Stimulated activated CD4-positive, alpha-beta T cell treated with anti-CD3 and anti-CD28 coated beads, Interleukin-2, amount 100 ng/mL, for 4 hours (primary cell): Measurements from ENCODE around the gene ART1.
A peak's percentile ranks its signal among the peaks of the same experiment; 100 is the strongest.
"Not testable (repeated sequence)": the region's sequence is repeated elsewhere in the genome, so short reads cannot be mapped to it uniquely, and the experiment has no call there.

Source experiments
- DNase-seq: peaks from one replicate; pipeline ENCODE4 v3.0.0-alpha.2; 2020; ENCODE audit warnings: low read depth

ART1 gene

DNA sequence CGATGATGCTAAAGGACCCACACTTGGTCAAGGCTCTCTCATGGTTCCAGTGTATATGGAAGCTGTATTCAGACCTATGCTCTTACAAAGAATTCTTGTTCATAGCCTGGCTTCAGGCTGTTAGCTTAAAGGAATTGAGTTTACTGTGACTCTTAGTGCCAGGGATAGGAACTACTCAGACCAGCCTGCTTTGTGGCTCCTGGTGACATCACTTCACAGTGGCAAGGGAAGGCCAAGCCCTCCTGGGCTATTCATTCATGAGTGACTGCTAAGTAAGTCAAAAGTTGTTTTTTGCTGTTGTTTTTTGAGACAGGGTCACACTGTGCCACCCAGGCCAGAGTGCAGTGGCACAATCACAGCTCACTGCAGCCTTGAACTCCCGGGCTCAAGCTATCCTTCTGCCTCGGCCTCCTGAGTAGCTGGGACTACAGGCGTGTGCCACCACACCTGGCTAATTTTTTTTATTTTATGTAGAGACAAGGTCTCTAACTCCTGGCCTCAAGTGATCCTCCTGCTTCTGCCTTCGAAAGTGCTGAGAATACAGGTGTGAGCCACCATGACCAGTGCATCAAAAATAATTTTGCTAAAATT is 12.8 kb upstream of the ART1 start:
- DNase-seq, result no peak

- DNase-seq, result no peak
Measured at GRCh38 chr11:3635641-3636375, 9.1 kb upstream of the ART1 start.

- DNase-seq, result no peak
Measured at GRCh38 chr11:3637201-3637600, 7.7 kb upstream of the ART1 start.

DNA sequence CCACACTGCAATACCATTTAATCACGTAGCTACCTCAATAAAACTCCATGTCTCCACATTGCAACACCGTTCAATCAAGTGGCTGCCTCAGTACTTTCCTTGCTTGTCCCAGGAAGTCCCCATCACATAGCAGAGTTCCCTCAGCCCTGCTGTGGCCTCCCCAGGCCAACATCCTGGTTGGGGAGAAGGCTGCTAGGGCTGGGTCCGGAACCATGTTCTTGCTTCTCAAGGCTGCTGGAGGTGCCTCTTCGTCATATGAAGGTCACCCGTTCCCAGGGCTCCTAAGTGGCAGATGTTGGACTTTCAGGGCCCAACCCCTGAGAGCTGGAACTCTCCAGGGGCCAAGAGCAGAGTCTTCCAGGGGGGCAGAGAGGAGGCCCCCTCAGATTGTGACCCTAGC is 6.4 kb upstream of the ART1 start:
- DNase-seq, result no peak

DNA sequence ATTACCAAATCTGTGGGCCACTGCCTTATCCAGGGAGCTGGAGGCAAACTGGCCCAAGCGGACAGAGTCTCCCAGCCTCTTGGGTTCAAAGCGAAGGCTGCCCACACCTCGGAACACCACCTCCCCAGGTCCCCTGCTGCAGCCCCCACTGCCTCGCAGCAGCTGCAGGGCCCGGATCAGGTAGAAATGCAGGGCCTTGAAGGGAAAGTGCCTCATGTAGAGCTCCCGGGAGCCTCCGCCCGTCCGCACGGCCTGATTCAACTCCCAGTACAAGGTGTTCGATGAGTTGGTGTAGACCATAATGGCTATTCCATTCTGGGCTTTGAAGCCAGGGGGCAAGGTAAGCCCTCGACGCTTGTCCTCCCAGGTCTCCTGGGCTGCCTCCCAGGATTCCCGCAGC is 5.1 kb upstream of the ART1 start:
- no peak for DNase-seq

GRCh38 chr11:3641191-3641590 is 3.7 kb upstream of the ART1 start:
- DNase-seq, result no peak

- no peak for DNase-seq
Measured at GRCh38 chr11:3641701-3642070, 3.2 kb upstream of the ART1 start, which contains the start of gene ART5. ART5 (minus strand) TSS chr11:3641992; CDS start chr11:3641862, 130 bp downstream.

- DNase-seq, result peak; percentile 60
Measured at GRCh38 chr11:3642071-3642951, 2.6 kb upstream of the ART1 start.

- not testable (repeated sequence) for DNase-seq
Measured at GRCh38 chr11:3643102-3643546, 1.8 kb upstream of the ART1 start.

- DNase-seq, result no peak
Measured at GRCh38 chr11:3645552-3645951, 624 bp downstream of the ART1 start.

DNA sequence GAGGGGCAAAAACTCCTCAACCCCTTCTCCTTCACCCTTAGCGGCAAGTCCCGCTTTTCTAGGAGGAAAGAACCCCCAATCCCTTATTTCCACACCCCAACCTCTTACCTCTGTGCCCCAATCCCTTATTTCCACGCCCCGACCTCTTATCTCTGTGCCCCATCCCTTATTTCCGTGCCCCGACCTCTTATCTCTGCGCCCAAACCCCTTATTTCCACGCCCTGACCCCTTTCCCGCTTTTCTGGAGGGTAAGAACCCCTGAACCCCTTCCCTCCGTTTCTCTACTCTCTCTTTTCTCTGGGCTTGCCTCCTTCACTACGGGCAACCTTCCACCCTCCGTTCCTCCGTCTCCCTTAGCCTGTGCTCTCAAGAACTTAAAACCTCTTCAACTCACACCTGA is 3.9 kb downstream of the ART1 start:
- DNase-seq, result not testable (repeated sequence)

DNA sequence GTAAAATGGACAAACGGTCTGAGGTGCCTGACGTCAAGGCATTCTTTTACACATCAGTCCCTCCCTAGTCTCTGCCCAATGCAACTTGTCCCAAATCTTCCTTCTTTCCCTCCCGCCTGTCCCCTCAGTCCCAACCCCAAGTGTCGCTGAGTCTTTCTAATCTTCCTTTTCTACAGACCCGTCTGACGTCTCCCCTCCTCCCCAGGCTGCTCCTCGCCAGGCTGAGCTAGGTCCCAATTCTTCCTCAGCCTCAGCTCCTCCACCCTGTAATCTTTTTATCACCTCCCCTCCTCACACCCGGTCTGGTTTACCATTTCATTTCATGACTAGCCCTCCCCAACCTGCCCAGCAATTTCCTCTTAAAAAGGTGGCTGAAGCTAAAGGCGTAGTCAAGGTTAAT is 4.4 kb downstream of the ART1 start:
- not testable (repeated sequence) for DNase-seq

DNA sequence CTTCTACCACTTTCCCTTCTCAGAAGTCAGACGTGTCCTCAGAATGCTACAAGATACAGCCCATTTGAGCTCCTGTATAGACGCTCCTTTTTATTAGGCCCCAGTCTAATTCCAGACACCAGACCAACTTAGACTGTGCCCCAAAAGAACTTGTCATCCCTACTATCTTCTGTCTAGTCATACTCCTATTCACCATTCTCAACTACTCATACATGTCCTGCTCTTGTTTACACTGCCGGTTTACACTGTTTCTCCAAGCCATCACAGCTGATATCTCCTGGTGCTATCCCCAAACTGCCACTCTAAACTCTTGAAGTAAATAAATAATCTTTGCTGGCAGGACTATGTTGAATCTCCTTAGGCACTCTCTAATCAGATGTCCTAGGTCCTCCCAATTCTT is 7.6 kb downstream of the ART1 start:
- not testable (repeated sequence) for DNase-seq

- DNase-seq, result no peak
Measured at GRCh38 chr11:3655547-3655946, 10.6 kb downstream of the ART1 start.

GRCh38 chr11:3657331-3657730 is 12.4 kb downstream of the ART1 start:
- DNase-seq, result not testable (repeated sequence)

DNA sequence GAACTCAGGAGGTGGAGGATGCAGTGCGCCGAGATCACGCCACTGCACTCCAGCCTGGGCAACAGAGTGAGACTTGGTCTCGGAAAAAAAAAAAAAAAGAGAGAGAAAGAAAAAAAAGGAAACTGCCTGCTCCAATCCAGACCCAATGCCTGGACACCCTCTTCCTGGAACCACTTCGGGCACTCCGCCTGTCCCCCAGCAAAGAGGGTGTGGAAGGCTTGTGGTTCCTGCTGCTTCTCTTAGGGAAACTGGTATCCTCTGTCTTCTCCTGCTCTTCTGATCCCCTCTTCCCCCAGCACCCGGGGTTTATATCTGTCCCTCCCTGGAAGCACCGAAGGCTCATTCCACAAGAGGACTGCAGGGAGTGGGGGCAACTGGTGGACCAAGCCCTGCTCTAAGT is 13.3 kb downstream of the ART1 start:
- DNase-seq, result no peak

- no peak for DNase-seq
Measured at GRCh38 chr11:3659595-3660515, 14.9 kb downstream of the ART1 start.

DNA sequence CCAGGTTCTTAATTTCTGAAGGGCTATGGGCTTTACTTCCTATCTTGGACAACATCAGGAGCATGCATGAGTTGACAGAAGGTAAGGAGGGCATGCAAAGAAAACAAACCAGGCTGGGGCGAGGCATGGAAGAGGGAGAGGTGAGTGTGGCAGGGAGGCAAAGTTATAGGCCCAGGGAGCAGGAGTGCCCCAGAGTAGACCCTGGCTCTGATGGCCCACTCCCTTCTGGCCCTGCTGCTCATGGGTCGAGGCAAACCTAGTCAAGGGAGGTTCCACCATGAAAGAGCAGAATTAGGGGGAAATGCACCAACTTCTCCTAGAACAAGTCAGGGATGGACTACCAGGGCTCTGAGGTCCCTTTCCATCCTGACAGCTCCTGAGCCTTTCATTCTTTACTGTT is 16.0 kb downstream of the ART1 start:
- DNase-seq, result no peak

DNA sequence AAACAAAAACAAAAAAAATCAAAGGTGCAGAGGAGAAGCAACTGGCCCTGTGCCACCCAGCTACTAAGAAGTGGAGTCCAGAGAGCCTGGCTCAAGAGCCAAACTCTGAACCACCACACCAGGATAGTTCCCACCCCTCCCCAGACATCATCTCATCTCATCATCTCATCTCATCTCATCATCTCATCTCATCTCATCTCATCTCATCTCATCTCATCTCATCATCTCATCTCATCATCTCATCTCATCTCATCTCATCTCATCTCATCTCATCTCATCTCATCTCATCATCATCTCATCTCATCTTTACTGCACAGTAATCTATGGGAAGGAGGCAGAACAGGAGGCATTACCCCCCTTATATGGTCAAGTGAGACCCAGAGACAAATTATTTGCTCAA is 17.9 kb downstream of the ART1 start:
- DNase-seq, result no peak

DNA sequence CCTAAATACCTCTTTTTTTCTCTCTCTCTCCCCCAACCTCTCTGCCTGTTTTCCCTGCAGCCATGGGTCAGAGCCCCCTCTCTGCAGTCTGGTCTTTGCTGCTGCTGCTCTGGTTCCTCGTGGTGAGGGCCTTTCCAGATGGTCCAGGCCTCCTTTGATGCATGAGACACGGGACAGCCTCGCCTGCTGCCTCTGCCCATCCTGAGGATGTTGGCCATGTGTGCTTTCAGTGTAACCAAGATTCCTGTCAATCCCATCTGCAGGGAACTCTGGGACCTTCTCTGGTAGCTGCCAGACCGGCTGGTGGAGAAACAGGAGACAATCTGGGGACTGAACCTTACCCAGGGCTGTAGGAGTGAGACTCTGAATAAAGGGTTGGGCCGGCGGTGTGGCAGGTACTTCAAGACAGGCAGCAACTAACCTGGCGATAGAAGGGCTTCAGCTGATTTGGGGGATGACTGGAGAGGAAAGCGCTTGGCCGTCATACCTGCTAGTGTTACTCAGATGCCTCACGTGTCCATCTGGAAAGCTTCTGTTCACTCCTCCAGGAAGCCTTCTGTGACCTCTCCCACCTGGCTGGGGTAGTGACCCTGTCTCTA is 19.2 kb downstream of the ART1 start:
- DNase-seq, result no peak

GRCh38 chr11:3665336-3666022 is 20.6 kb downstream of the ART1 start:
- DNase-seq, result no peak
